DOHH2 (cell line): Measurements from ENCODE around the gene ATP5MC2.

Experiments used
- H3F3A ChIP-seq: fragments of 200-600 bp; sonication (generic), shearing (Covaris generic); 2 replicates; pipeline ENCODE4 v1.6.0; 2016; ENCODE audit warnings: antibody characterized with exemption, mild to moderate bottlenecking; ENCODE audit not compliant: control insufficient read depth, insufficient read depth
- H3K27ac ChIP-seq: fragments of 200-600 bp; sonication (generic); 2 replicates; pipeline ENCODE4 v1.5.1; 2014; ENCODE audit warnings: low read depth, mild to moderate bottlenecking, low read length, moderate library complexity
- H3K27me3 ChIP-seq: fragments of 200-600 bp; sonication (generic); 2 replicates; pipeline ENCODE4 v1.6.1; 2014; ENCODE audit warnings: mild to moderate bottlenecking, low read length, mixed read lengths; ENCODE audit not compliant: control insufficient read depth
- H3K36me3 ChIP-seq: fragments of 200-600 bp; sonication (generic); 2 replicates; pipeline ENCODE4 v1.6.1; 2014; ENCODE audit warnings: mild to moderate bottlenecking, low read length, moderate library complexity, mixed read lengths; ENCODE audit not compliant: control insufficient read depth
- H3K4me1 ChIP-seq: fragments of 200-600 bp; sonication (generic); 2 replicates; pipeline ENCODE4 v1.6.1; 2014; ENCODE audit warnings: mild to moderate bottlenecking, low read length, mixed read lengths; ENCODE audit not compliant: control insufficient read depth
- H3K4me2 ChIP-seq: fragments of 200-600 bp; sonication (generic); 2 replicates; pipeline ENCODE4 v1.6.0; 2014; ENCODE audit warnings: mild to moderate bottlenecking, low read length, moderate library complexity
- H3K4me3 ChIP-seq: fragments of 200-600 bp; sonication (generic); 2 replicates; pipeline ENCODE4 v1.5.1; 2014; ENCODE audit warnings: mild to moderate bottlenecking, low read length, mixed read lengths
- H3K79me2 ChIP-seq: fragments of 200-600 bp; sonication (generic); 2 replicates; pipeline ENCODE4 v1.6.1; 2014; ENCODE audit warnings: mild to moderate bottlenecking, low read length, mixed read lengths; ENCODE audit not compliant: control insufficient read depth
- H3K9me2 ChIP-seq: fragments of 200-600 bp; sonication (generic); replicated peaks from 2 replicates; pipeline ENCODE4 v1.6.1; 2014; ENCODE audit warnings: mild to moderate bottlenecking, low read length, mixed read lengths; ENCODE audit not compliant: control insufficient read depth
- H3K9me3 ChIP-seq: fragments of 200-600 bp; sonication (generic); 2 replicates; pipeline ENCODE4 v1.6.1; 2014; ENCODE audit warnings: antibody characterized with exemption, low read length, mixed read lengths; ENCODE audit not compliant: control insufficient read depth, insufficient read depth
- H4K20me1 ChIP-seq: fragments of 200-600 bp; sonication (generic); 2 replicates; pipeline ENCODE4 v1.6.0; 2014; ENCODE audit warnings: low read depth, mild to moderate bottlenecking, antibody characterized with exemption, low read length, moderate library complexity; ENCODE audit not compliant: control insufficient read depth, insufficient read depth
- EZH2phosphoT487 ChIP-seq: fragments of 200-600 bp; sonication (generic); IDR thresholded peaks from 2 replicates; pipeline ENCODE4 v1.6.1; 2017; ENCODE audit warnings: borderline replicate concordance, mild to moderate bottlenecking, antibody characterized with exemption, low read length, moderate library complexity, mixed read lengths
- TF ChIP-seq, protein P1 (sequence below): fragments of 200-600 bp; sonication (generic); IDR thresholded peaks from one replicate; pipeline ENCODE4 v1.5.1; 2014; ENCODE audit warnings: antibody characterized with exemption, mild to moderate bottlenecking, low read depth, low read length; ENCODE audit not compliant: poor library complexity, severe bottlenecking

ATP5MC2 gene

GRCh38 chr12:53660041-53660440, 15.8 kb downstream of the ATP5MC2 start:
- no peak overlapping the region for H3K4me3 ChIP-seq
- no peak overlapping the region for H3K4me2 ChIP-seq
- no peak for TF ChIP-seq EZH2phosphoT487
- TF ChIP-seq, protein P1, sequence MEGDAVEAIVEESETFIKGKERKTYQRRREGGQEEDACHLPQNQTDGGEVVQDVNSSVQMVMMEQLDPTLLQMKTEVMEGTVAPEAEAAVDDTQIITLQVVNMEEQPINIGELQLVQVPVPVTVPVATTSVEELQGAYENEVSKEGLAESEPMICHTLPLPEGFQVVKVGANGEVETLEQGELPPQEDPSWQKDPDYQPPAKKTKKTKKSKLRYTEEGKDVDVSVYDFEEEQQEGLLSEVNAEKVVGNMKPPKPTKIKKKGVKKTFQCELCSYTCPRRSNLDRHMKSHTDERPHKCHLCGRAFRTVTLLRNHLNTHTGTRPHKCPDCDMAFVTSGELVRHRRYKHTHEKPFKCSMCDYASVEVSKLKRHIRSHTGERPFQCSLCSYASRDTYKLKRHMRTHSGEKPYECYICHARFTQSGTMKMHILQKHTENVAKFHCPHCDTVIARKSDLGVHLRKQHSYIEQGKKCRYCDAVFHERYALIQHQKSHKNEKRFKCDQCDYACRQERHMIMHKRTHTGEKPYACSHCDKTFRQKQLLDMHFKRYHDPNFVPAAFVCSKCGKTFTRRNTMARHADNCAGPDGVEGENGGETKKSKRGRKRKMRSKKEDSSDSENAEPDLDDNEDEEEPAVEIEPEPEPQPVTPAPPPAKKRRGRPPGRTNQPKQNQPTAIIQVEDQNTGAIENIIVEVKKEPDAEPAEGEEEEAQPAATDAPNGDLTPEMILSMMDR, result no peak
- H3K9me2 ChIP-seq, result no peaks in the 10 kb centered on the region
- no peak overlapping the region for H3K27ac ChIP-seq
- no peaks in the 10 kb centered on the region for H3K27me3 ChIP-seq
- H3K79me2 ChIP-seq, result no peaks in the 10 kb centered on the region
- no peaks in the 10 kb centered on the region for H4K20me1 ChIP-seq
- peaks cover 13% of the 10 kb centered on the region for H3K36me3 ChIP-seq
- H3F3A ChIP-seq, result peaks cover 3% of the 10 kb centered on the region; the same call in 1 of the 2 replicates
- H3K9me3 ChIP-seq, result no peaks in the 10 kb centered on the region
- H3K4me1 ChIP-seq, result no peaks in the 10 kb centered on the region

GRCh38 chr12:53659571-53659981, 16.3 kb downstream of the ATP5MC2 start:
- no peak overlapping the region for H3K4me2 ChIP-seq
- no peak overlapping the region for H3K4me3 ChIP-seq
- TF ChIP-seq EZH2phosphoT487, result no peak
- TF ChIP-seq, protein P1, result no peak
- H4K20me1 ChIP-seq, result no peaks in the 10 kb centered on the region
- H3F3A ChIP-seq, result no peaks in the 10 kb centered on the region; the same call in 1 of the 2 replicates
- no peaks in the 10 kb centered on the region for H3K9me3 ChIP-seq
- H3K4me1 ChIP-seq, result no peaks in the 10 kb centered on the region
- H3K27ac ChIP-seq, result no peak overlapping the region
- H3K27me3 ChIP-seq, result no peaks in the 10 kb centered on the region
- H3K79me2 ChIP-seq, result no peaks in the 10 kb centered on the region
- H3K36me3 ChIP-seq, result peaks cover 9% of the 10 kb centered on the region
- H3K9me2 ChIP-seq, result no peaks in the 10 kb centered on the region

- no peak overlapping the region for H3K4me2 ChIP-seq
- no peaks in the 10 kb centered on the region for H3K9me2 ChIP-seq
- no peaks in the 10 kb centered on the region for H3K4me1 ChIP-seq
- TF ChIP-seq, protein P1, result no peak
- no peak for TF ChIP-seq EZH2phosphoT487
- no peaks in the 10 kb centered on the region for H4K20me1 ChIP-seq
- no peaks in the 10 kb centered on the region for H3K27me3 ChIP-seq
- peaks cover 6% of the 10 kb centered on the region; the same call in 1 of the 2 replicates for H3K36me3 ChIP-seq
- H3K27ac ChIP-seq, result no peak overlapping the region
- no peaks in the 10 kb centered on the region for H3K79me2 ChIP-seq
- H3F3A ChIP-seq, result no peaks in the 10 kb centered on the region; the same call in 1 of the 2 replicates
- H3K9me3 ChIP-seq, result no peaks in the 10 kb centered on the region
- H3K4me3 ChIP-seq, result no peak overlapping the region
These were observed 16.8 kb downstream of the ATP5MC2 start for GRCh38 chr12:53659011-53659551.
